ENCODE results near the gene ROPN1B. TPM values are rescaled to one million over a fixed set of nuclear protein-coding genes. Genes with fewer than 3 reads are reported as not detected.
"Not testable (repeated sequence)": the region's sequence is repeated elsewhere in the genome, so short reads cannot be mapped to it uniquely, and the experiment has no call there.

The ROPN1B gene
- total RNA-seq (ENCODE audit: insufficient read depth, low replicate concordance) = 1.7 TPM

GRCh38 chr3:125968701-125969592 is at the start of gene ROPN1B:
Gene ROPN1B, plus strand, starts transcription at chr3:125969178. Its CDS starts 2,877 bp downstream, at chr3:125972055.
- DNase-seq (ENCODE audit: low spot score) = not testable (repeated sequence)

- not testable (repeated sequence) for DNase-seq (ENCODE audit: low spot score)
Observed at GRCh38 chr3:125920191-125920590, 48.8 kb upstream of the ROPN1B start.

- not testable (repeated sequence) for DNase-seq (ENCODE audit: low spot score)
Observed at GRCh38 chr3:125920751-125921279, 48.2 kb upstream of the ROPN1B start.

GRCh38 chr3:125921712-125922111 is 47.3 kb upstream of the ROPN1B start:
- peak; percentile 40 for DNase-seq (ENCODE audit: low spot score)

GRCh38 chr3:125923324-125924115 is 45.5 kb upstream of the ROPN1B start:
- not testable (repeated sequence) for DNase-seq (ENCODE audit: low spot score)

- DNase-seq (ENCODE audit: low spot score) = not testable (repeated sequence)
Observed at GRCh38 chr3:125924276-125924675, 44.7 kb upstream of the ROPN1B start.

- not testable (repeated sequence) for DNase-seq (ENCODE audit: low spot score)
Observed at GRCh38 chr3:125925727-125926126, 43.3 kb upstream of the ROPN1B start.

GRCh38 chr3:125928771-125929545 is 40.0 kb upstream of the ROPN1B start:
- not testable (repeated sequence) for DNase-seq (ENCODE audit: low spot score)

- not testable (repeated sequence) for DNase-seq (ENCODE audit: low spot score)
Observed at GRCh38 chr3:125929765-125930164, 39.2 kb upstream of the ROPN1B start.

GRCh38 chr3:125931355-125931880 is 37.6 kb upstream of the ROPN1B start:
- not testable (repeated sequence) for DNase-seq (ENCODE audit: low spot score)

- DNase-seq (ENCODE audit: low spot score) = not testable (repeated sequence)
Observed at GRCh38 chr3:125933397-125934173, 35.4 kb upstream of the ROPN1B start.

- DNase-seq (ENCODE audit: low spot score) = not testable (repeated sequence)
Observed at GRCh38 chr3:125935252-125935874, 33.6 kb upstream of the ROPN1B start.

GRCh38 chr3:125936210-125936815 is 32.7 kb upstream of the ROPN1B start:
- DNase-seq (ENCODE audit: low spot score) = peak; percentile 8

- DNase-seq (ENCODE audit: low spot score) = not testable (repeated sequence)
Observed at GRCh38 chr3:125936891-125937290, 32.1 kb upstream of the ROPN1B start.

- not testable (repeated sequence) for DNase-seq (ENCODE audit: low spot score)
Observed at GRCh38 chr3:125947806-125948205, 21.2 kb upstream of the ROPN1B start.

- DNase-seq (ENCODE audit: low spot score) = not testable (repeated sequence)
Observed at GRCh38 chr3:125948901-125949300, 20.1 kb upstream of the ROPN1B start.

- DNase-seq (ENCODE audit: low spot score) = not testable (repeated sequence)
Observed at GRCh38 chr3:125951176-125951575, 17.8 kb upstream of the ROPN1B start.

GRCh38 chr3:125957020-125957419 is 12.0 kb upstream of the ROPN1B start:
- not testable (repeated sequence) for DNase-seq (ENCODE audit: low spot score)
